WTC11 (cell line): ENCODE results near the gene ISCU.

Experiments used
- CTCF ChIP-seq: fragments of 200-600 bp; IDR thresholded peaks from 2 replicates; pipeline ENCODE4 v1.8.0; 2022; ENCODE audit warnings: antibody characterized with exemption
- E2F4 ChIP-seq: sonication (generic); formaldehyde crosslinking; IDR thresholded peaks from 2 replicates; pipeline ENCODE4 v1.8.1; 2022; ENCODE audit warnings: low read depth, mild to moderate bottlenecking, moderate library complexity, missing genetic modification reagents, borderline replicate concordance
- ETV6 ChIP-seq: sonication (generic); formaldehyde crosslinking; IDR thresholded peaks from 2 replicates; pipeline ENCODE4 v1.8.1; 2022; ENCODE audit warnings: mild to moderate bottlenecking, missing genetic modification reagents
- MAX ChIP-seq: sonication (generic); formaldehyde crosslinking; IDR thresholded peaks from 2 replicates; pipeline ENCODE4 v1.8.0; 2022; ENCODE audit warnings: mild to moderate bottlenecking, missing genetic modification reagents
- MLX ChIP-seq: sonication (generic); formaldehyde crosslinking; IDR thresholded peaks from 2 replicates; pipeline ENCODE4 v1.8.1; 2023; ENCODE audit warnings: mild to moderate bottlenecking, missing genetic modification reagents, moderate library complexity
- NFYB ChIP-seq: sonication (generic); formaldehyde crosslinking; conservative IDR thresholded peaks from 2 replicates; pipeline ENCODE4 v1.8.0; 2022; ENCODE audit warnings: low read depth, missing genetic modification reagents
- NR3C1 ChIP-seq: sonication (generic); formaldehyde crosslinking; conservative IDR thresholded peaks from 2 replicates; pipeline ENCODE4 v1.8.1; 2023; ENCODE audit warnings: low read depth, mild to moderate bottlenecking, missing genetic modification reagents
- ZNF121 ChIP-seq: sonication (generic); formaldehyde crosslinking; IDR thresholded peaks from 2 replicates; pipeline ENCODE4 v1.8.0; 2023; ENCODE audit warnings: missing genetic modification reagents
- ZNF317 ChIP-seq: sonication (generic); formaldehyde crosslinking; IDR thresholded peaks from 2 replicates; pipeline ENCODE4 v1.8.1; 2023; ENCODE audit warnings: low read depth, mild to moderate bottlenecking, moderate library complexity, missing genetic modification reagents, borderline replicate concordance
- ZNF416 ChIP-seq: fragments of 250-450 bp; sonication (Bioruptor Pico); IDR thresholded peaks from 2 replicates; pipeline ENCODE4 v1.9.0; 2021; ENCODE audit warnings: mild to moderate bottlenecking, inconsistent platforms

GRCh38 chr12:108598553-108599250 is 36.3 kb downstream of the ISCU start:
- no peak for TF ChIP-seq ETV6 (CRISPR knock-in tag)
- TF ChIP-seq ZNF416 (CRISPR knock-in tag), result no peak
- no peak for TF ChIP-seq NFYB
- no peak for TF ChIP-seq CTCF
- TF ChIP-seq MLX (CRISPR knock-in tag), result no peak
- TF ChIP-seq ZNF121 (CRISPR knock-in tag), result no peak
- no peak for TF ChIP-seq MAX (CRISPR knock-in tag)
- TF ChIP-seq ZNF317, result no peak
- TF ChIP-seq E2F4 (CRISPR knock-in tag), result no peak
- TF ChIP-seq NR3C1, result no peak
